Transverse colon (tissue), 4 donors: Measurements from ENCODE around the gene PRDM11. TPM values are rescaled to one million over a fixed set of nuclear protein-coding genes. Genes with fewer than 3 reads are reported as not detected.

Experiments used
- DNase-seq: peaks from one replicate; pipeline ENCODE4 v3.0.0-alpha.2; 2019
- H3K27ac ChIP-seq, 4 donors: fragments of 200-600 bp; sonication (generic); 2 replicates each; pipeline ENCODE4 v1.5.1; 2016 to 2018; ENCODE audit warnings: inconsistent platforms in 4 of 4
- H3K27me3 ChIP-seq: fragments of 200-600 bp; sonication (generic); 2 replicates; pipeline ENCODE4 v1.5.1; 2017; ENCODE audit warnings: inconsistent platforms
- H3K36me3 ChIP-seq, 4 donors: fragments of 200-600 bp; sonication (generic); 2 replicates each; pipeline ENCODE4 v1.5.1; 2017 to 2019; ENCODE audit warnings: inconsistent platforms in 4 of 4
- H3K4me1 ChIP-seq, 4 donors: fragments of 200-600 bp; sonication (generic); 2 replicates each; pipeline ENCODE4 v1.5.1; 2017 to 2020; ENCODE audit warnings: inconsistent platforms in 4 of 4
- H3K4me3 ChIP-seq, 4 donors: fragments of 200-600 bp; sonication (generic); 1 replicate in 1 of 4; 2 replicates in 3 of 4; pipeline versions ENCODE4 v1.5.1 to v1.6.1; 2017 to 2019; ENCODE audit warnings: inconsistent platforms in 4 of 4
- H3K9me3 ChIP-seq, 2 donors: fragments of 200-600 bp; sonication (generic); 2 replicates each; pipeline ENCODE4 v1.5.1; 2017 to 2019; ENCODE audit warnings: inconsistent platforms in 2 of 2
- EP300 ChIP-seq: sonication (generic); formaldehyde crosslinking; IDR thresholded peaks from one replicate; pipeline ENCODE4 v1.6.1; 2017; ENCODE audit warnings: antibody characterized with exemption, low read depth
- POLR2A ChIP-seq: fragments of 450-650 bp; IDR thresholded peaks from one replicate; pipeline ENCODE4 v1.6.1; 2016; ENCODE audit warnings: antibody characterized with exemption, mild to moderate bottlenecking, moderate library complexity
- POLR2AphosphoS5 ChIP-seq, 3 donors: sonication (generic); formaldehyde crosslinking; IDR thresholded peaks; one replicate each; pipeline ENCODE4 v1.6.1; 2016; ENCODE audit warnings: antibody characterized with exemption in 3 of 3
- WGBS, 2 donors: methylation state at CpG; one replicate each; pipeline ENCODE4 v1.1.5; 2018; ENCODE audit warnings: low coverage in 1 of 2; 5-methylcytosine and 5-hydroxymethylcytosine counted together
- in situ Hi-C, 4 donors: fragments of 200-750 bp; cut with MboI; loops; one replicate each; pipeline versions ENCODE4 v1.15.0 to v1.15.1; 2017; ENCODE audit warnings: low sequenced_read_pairs in 3 of 4, low pct_ligation_motif_present in 1 of 4, low pct_unique_long_range_greater_than_20kb in 1 of 4
- intact Hi-C: fragments of 100-400 bp; cut with DNase I; formaldehyde crosslinking; loops from one replicate; pipeline ENCODE4 v1.15.1; 2023; ENCODE audit warnings: low total_unique reads
- total RNA-seq, 4 donors: library from RNA; depleted of rRNA; stranded (reverse); fragments of >200 nt; gene quantifications; one replicate each; pipeline ENCODE4 v1.1.0, GENCODE V29; 2016
- TF ChIP-seq, protein P1 (sequence below), 5 experiments: fragments of 200-600 bp in 3 of 5; fragments of 450-650 bp in 2 of 5; sonication (generic) in 3 of 5; IDR thresholded peaks; 1 replicate in 2 of 5; 2 replicates in 3 of 5; pipeline ENCODE4 v1.5.1; 2016 to 2017; ENCODE audit warnings: antibody characterized with exemption in 5 of 5, inconsistent platforms in 3 of 5, mild to moderate bottlenecking in 2 of 5, moderate library complexity in 1 of 5

The PRDM11 gene
- total RNA-seq, 4 donors from 2014 or later: 5.0 to 11.2 (median 7.9) TPM

DNA sequence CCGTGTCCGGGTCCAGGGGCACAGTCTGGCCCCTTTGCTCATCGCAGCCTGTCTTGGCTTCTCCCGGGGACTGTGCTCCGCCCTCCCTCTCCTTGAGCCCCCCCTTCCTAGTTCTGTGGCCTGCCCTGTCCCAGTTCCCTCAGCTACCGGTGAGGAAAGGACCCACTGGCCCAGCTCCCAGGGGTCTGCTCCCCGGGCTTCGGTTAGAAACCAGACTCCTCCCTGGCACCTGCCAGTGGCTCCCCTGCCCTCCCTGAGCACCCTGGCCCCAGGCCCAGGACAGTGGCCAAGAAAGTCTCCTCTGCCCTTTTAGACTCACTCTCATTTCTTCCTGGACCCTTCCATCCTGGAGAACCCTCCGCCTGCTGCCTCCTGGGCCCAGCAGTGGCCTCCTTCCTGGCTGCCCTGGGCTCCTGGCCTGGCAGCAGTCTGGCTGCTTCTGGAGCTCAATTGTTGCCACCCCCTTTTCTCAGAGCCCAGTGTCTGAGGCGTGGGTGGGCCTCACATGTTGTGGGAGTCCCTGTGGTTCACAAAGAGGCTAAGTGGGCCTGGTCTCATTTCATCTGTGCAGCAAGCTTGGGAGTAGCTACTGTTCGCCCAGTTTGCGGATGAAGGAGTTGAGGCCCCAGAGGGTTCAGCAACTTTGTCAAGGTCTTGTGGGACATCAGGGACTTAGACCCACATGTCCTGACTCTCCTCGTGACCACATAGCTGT, 12.6 kb downstream of the PRDM11 start:
- Histone ChIP-seq H3K27me3 (no peaks in the 10 kb centered on the region), H3K27ac (peak overlapping the region; percentile 29 to 79 (median 61)), H3K9me3 (no peaks in the 10 kb centered on the region), H3K4me3 (no peak overlapping the region), H3K36me3 (no peaks in the 10 kb centered on the region), H3K4me1 (peaks cover 15 to 37% (median 28%) of the 10 kb centered on the region in 4 donors)
- 70% methylated on average over 13 of the region's 13 CpGs; no CpG with 5 or more reads in 1 of the 2 donors for WGBS, 2 donors
- in situ Hi-C loops (no loop called here), intact Hi-C loops (no loop called here)
- no peak for TF ChIP-seq POLR2A
- TF ChIP-seq, protein P1, sequence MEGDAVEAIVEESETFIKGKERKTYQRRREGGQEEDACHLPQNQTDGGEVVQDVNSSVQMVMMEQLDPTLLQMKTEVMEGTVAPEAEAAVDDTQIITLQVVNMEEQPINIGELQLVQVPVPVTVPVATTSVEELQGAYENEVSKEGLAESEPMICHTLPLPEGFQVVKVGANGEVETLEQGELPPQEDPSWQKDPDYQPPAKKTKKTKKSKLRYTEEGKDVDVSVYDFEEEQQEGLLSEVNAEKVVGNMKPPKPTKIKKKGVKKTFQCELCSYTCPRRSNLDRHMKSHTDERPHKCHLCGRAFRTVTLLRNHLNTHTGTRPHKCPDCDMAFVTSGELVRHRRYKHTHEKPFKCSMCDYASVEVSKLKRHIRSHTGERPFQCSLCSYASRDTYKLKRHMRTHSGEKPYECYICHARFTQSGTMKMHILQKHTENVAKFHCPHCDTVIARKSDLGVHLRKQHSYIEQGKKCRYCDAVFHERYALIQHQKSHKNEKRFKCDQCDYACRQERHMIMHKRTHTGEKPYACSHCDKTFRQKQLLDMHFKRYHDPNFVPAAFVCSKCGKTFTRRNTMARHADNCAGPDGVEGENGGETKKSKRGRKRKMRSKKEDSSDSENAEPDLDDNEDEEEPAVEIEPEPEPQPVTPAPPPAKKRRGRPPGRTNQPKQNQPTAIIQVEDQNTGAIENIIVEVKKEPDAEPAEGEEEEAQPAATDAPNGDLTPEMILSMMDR (IDR thresholded peaks at IDR 0.05): no peak
- TF ChIP-seq POLR2AphosphoS5 (IDR thresholded peaks at IDR 0.05): no peak
- no peak for TF ChIP-seq EP300
- DNase-seq: no peak

DNA sequence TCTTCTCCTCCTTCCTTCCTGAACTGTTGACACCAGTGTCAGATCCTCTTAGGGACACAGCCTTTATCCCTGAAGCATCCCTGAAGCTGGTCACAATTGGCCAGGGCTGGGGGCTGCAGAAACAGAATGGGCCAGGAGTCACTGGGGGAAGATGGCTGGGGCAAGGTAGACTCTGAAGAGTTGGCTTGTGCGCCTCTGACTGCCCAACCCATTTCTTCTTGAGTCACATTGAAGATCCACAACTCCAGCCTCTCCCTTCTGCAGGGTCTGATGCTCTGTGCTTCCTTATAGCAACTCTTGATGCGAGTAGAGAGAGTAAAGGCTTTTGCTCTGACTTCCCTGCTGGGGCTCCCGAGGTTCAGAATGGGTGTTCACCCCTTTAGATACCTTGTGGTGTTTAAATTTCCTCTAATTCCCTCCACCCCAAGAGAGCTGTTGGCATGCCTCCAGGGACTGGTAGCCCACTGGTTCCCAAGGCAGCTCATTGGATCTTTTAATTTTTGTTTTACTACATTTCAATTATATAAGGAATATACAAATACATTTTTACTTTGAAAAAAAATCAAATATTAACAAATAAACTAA, 13.4 kb downstream of the PRDM11 start:
- H3K4me1 ChIP-seq: peaks cover 15 to 35% (median 27%) of the 10 kb centered on the region in 4 donors
- H3K9me3 ChIP-seq: no peaks in the 10 kb centered on the region
- peak overlapping the region in 1 of 4 donors; percentile 79 for H3K27ac ChIP-seq
- no peak overlapping the region for H3K4me3 ChIP-seq
- DNase-seq: no peak
- intact Hi-C loops: no loop called here
- WGBS, 2 donors: 89% methylated on average over 3 of the region's 3 CpGs; no CpG with 5 or more reads in 1 of the 2 donors
- TF ChIP-seq POLR2A (no peak), POLR2AphosphoS5 (IDR thresholded peaks at IDR 0.05) (no peak), EP300 (no peak)
- TF ChIP-seq, protein P1 (IDR thresholded peaks at IDR 0.05): no peak
- H3K27me3 ChIP-seq: no peaks in the 10 kb centered on the region
- in situ Hi-C loops: no loop called here
- H3K36me3 ChIP-seq: no peaks in the 10 kb centered on the region

DNA sequence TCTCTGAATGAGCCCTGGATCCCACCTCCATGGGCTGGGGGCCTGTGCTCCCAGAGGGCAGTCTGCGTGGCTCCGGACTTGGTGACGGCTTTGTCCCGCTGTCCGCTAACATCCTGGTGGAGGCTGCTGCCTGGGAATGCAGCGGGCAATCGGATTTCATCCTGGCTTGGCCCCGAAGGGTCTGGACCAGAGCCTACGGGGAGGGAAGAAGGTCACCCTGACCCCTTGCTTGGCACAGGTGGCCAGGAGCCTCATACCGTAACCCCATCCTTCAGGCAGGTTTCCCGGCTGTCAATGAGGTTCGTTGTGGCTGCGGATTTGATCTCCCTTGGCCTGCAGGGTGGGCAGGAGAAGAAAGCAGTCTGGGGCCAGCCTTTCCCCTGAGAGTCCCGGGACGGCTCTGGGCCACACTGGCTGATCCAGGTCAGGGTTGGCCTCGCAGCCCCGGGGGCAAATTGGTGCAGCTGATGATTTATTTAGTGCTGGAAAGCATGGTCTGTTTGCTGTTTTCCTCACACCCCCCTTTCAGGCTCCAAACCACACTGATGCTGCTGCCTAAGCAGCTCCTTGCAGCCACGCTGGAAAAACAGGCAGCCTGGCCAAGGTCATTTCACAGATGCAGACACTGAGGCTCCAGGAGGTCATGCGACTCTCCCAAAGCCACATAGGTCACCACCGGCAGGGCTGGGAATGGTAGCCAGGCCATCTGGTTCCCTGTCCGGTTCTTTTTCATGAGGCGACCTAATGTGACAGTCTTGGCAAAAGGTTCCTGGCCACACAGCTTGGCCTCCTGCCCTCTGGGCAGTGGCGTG, 15.0 kb downstream of the PRDM11 start:
- H3K27me3 ChIP-seq: no peaks in the 10 kb centered on the region
- in situ Hi-C loops: no loop called here
- H3K27ac ChIP-seq: peak overlapping the region in 1 of 4 donors; percentile 8
- no peak for DNase-seq
- H3K4me3 ChIP-seq: no peak overlapping the region
- TF ChIP-seq POLR2A (no peak), EP300 (no peak), POLR2AphosphoS5 (IDR thresholded peaks at IDR 0.05) (no peak)
- TF ChIP-seq, protein P1 (IDR thresholded peaks at IDR 0.05): no peak
- 74 to 80% methylated on average over 2 to 20 of the region's 23 CpGs for WGBS, 2 donors
- H3K9me3 ChIP-seq: no peaks in the 10 kb centered on the region
- no peaks in the 10 kb centered on the region for H3K36me3 ChIP-seq
- peaks cover 15 to 29% (median 24%) of the 10 kb centered on the region in 4 donors for H3K4me1 ChIP-seq
- intact Hi-C loops: no loop called here

DNA sequence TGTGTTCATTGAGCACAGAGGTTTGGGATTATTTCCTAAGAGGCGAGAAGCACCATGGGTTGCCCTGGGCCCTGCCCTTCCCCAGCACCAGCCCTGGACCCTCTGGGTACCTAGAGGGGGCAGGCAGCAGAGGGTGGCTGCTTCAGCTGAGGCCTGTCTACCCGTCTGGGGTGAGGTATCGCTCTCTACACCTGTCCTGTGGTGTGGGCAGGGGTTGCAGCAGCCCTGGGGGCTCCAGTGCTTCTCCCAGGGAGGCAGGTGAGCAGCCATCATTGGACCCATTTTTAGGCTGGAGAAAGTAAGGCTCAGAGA, 15.6 kb downstream of the PRDM11 start:
- TF ChIP-seq EP300: no peak
- no peak for TF ChIP-seq POLR2A
- no peak for TF ChIP-seq POLR2AphosphoS5 (IDR thresholded peaks at IDR 0.05)
- TF ChIP-seq, protein P1 (IDR thresholded peaks at IDR 0.05): no peak
- Histone ChIP-seq H3K4me1 (peaks cover 15 to 29% (median 24%) of the 10 kb centered on the region in 4 donors), H3K27ac (peak overlapping the region in 1 of 4 donors; percentile 8), H3K9me3 (no peaks in the 10 kb centered on the region), H3K36me3 (no peaks in the 10 kb centered on the region), H3K27me3 (no peaks in the 10 kb centered on the region), H3K4me3 (no peak overlapping the region)
- WGBS, 2 donors: 73% methylated on average over 3 of the region's 3 CpGs; no CpG with 5 or more reads in 1 of the 2 donors
- in situ Hi-C loops: no loop called here
- intact Hi-C loops: no loop called here
- DNase-seq: no peak
